HG03558 (cell line): ENCODE results near the gene ZNF273.
"Not testable (repeated sequence)": the region's sequence is repeated elsewhere in the genome, so short reads cannot be mapped to it uniquely, and the experiment has no call there.

Source experiments
- ATAC-seq: cut with Tn5 transposase; IDR thresholded peaks from one replicate; pipeline ENCODE4 v1.9.1; 2021; ENCODE audit warnings: moderate number of reproducible peaks; ENCODE audit not compliant: unreplicated experiment; ENCODE audit errors: extremely low read depth

The ZNF273 gene

GRCh38 chr7:64902806-64903721 lies at the start of gene ZNF273:
ZNF273 (plus strand) TSS chr7:64903273; CDS start chr7:64903318, 45 bp downstream.
- peak; percentile 97 for ATAC-seq

- no peak for ATAC-seq
Observed at GRCh38 chr7:64853679-64854078, 49.4 kb upstream of the ZNF273 start.

GRCh38 chr7:64854969-64855368 lies 48.1 kb upstream of the ZNF273 start:
- ATAC-seq = no peak

- no peak for ATAC-seq
Observed at GRCh38 chr7:64863021-64863420, 40.1 kb upstream of the ZNF273 start.

GRCh38 chr7:64863530-64863929 lies 39.5 kb upstream of the ZNF273 start:
- ATAC-seq = not testable (repeated sequence)

- ATAC-seq = no peak
Observed at GRCh38 chr7:64863969-64864368, 39.1 kb upstream of the ZNF273 start.

- ATAC-seq = no peak
Observed at GRCh38 chr7:64867863-64868440, 35.1 kb upstream of the ZNF273 start.

GRCh38 chr7:64868499-64868898 lies 34.6 kb upstream of the ZNF273 start:
- no peak for ATAC-seq

GRCh38 chr7:64869121-64869725 lies 33.9 kb upstream of the ZNF273 start:
- no peak for ATAC-seq

GRCh38 chr7:64869912-64870562 lies 33.0 kb upstream of the ZNF273 start:
- ATAC-seq = no peak

- no peak for ATAC-seq
Observed at GRCh38 chr7:64870656-64871055, 32.4 kb upstream of the ZNF273 start.

GRCh38 chr7:64871761-64872160 lies 31.3 kb upstream of the ZNF273 start:
- no peak for ATAC-seq

GRCh38 chr7:64872351-64873154 lies 30.5 kb upstream of the ZNF273 start:
- ATAC-seq = no peak

GRCh38 chr7:64873155-64873500 lies 29.9 kb upstream of the ZNF273 start:
- no peak for ATAC-seq

- ATAC-seq = no peak
Observed at GRCh38 chr7:64873517-64873916, 29.6 kb upstream of the ZNF273 start.

GRCh38 chr7:64874114-64874513 lies 29.0 kb upstream of the ZNF273 start:
- ATAC-seq = no peak

- no peak for ATAC-seq
Observed at GRCh38 chr7:64874562-64875250, 28.4 kb upstream of the ZNF273 start.

GRCh38 chr7:64875258-64875657 lies 27.8 kb upstream of the ZNF273 start:
- no peak for ATAC-seq

GRCh38 chr7:64875658-64876406 lies 27.2 kb upstream of the ZNF273 start:
- ATAC-seq = no peak
